ENCODE measurements around the gene TAF15.

The TAF15 gene

GRCh38 chr17:35808962-35809854, at the start of gene TAF15:
TSS of gene TAF15 (plus strand) at chr17:35809484. CDS start at chr17:35809570, 86 bp downstream.
- peak; percentile 94 for DNase-seq

GRCh38 chr17:35760587-35760986, 48.7 kb upstream of the TAF15 start, which contains the start of gene C17orf50:
TSS of gene C17orf50 (plus strand) at chr17:35760887. CDS start at chr17:35760942, 55 bp downstream.
- DNase-seq: no peak

DNA sequence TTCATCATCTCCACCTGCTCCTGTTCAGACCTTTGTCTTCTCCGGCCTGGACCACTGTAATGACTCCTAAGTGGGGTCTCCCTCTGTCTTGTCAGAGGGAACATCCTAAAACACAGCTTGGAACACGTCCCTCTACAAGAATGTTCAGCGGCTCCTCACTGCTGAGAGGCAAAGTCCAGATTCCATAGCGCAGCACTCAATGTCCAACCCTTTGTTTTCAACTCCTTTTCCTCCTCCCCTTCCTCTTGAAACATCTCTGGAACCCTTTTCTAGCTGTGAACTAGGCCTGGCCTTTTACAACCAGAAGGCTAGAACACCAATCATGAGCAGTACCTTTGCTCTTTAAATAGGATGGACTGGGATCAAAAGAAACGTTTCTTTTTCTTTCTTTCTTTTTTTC, 47.7 kb upstream of the TAF15 start:
- no peak for DNase-seq

DNA sequence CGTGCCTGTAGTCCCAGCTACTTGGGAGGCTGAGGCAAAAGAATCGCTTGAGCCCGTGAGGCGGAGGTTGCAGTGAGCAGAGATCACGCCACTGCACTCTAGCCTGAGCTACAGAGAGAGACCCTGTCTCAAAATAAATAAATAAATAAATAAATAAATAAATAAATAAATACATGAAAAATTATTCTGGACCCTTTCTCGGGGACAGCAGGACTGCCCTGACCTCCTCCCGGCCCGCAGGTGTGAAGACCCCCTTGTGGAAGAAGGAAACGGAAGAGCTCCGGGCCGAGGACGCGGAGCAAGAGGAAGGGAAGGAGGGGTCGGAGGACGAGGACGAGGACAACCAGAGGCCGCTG, 45.5 kb upstream of the TAF15 start:
- no peak for DNase-seq

GRCh38 chr17:35764123-35764991, 44.9 kb upstream of the TAF15 start:
- DNase-seq: peak; percentile 84

GRCh38 chr17:35765086-35765710, 44.1 kb upstream of the TAF15 start:
- DNase-seq: no peak

GRCh38 chr17:35765756-35766488, 43.4 kb upstream of the TAF15 start:
- DNase-seq: no peak

DNA sequence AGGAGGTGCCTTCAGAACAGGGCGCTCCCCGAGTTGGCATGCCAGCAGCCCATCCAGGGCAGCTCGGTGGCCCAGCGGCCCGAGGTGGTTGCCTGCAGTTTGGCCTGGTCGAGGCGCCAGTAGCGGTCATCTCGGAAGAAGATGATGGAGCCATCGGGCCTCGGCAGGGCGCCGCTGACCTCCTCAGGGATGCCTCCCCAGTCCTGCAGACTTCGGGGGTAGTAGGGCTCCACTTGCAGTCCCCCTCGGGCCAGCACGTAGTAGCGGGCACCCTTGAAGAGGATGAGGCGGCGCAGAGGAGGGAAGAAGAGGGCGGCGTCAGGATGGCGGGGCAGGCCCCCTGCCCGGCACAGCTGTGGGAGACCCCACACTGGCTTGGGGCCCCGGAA, 42.8 kb upstream of the TAF15 start:
- DNase-seq: no peak

DNA sequence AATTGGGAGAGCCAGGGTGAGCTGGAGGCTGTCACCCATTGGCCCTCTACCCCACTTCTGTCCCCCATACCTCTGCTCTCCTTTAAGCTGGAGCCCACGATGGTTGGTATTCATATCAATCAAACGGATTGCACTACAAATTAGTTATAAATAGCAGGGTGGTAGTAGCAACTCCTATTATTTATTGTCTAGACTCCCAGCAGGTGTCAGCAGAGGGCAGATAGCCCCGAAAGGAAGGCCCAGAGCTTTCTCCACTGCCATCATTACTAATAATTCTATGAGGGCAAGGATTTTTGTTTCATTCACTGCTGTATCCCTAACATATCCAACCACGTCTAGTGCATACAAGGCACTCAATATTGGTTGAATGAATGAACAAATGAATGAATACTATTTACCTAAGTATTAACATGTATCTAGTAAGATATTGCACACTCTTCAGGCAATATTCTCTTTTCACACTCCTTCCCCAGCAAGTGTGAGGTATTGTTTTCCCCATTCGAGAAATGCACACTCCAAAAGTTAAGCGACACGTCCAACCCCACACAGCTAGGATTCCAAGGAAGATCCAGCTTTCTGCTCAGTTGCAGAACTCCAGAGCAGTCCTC, 42.3 kb upstream of the TAF15 start:
- no peak for DNase-seq

- DNase-seq: no peak
These were observed 40.5 kb upstream of the TAF15 start for GRCh38 chr17:35768797-35769196.

DNA sequence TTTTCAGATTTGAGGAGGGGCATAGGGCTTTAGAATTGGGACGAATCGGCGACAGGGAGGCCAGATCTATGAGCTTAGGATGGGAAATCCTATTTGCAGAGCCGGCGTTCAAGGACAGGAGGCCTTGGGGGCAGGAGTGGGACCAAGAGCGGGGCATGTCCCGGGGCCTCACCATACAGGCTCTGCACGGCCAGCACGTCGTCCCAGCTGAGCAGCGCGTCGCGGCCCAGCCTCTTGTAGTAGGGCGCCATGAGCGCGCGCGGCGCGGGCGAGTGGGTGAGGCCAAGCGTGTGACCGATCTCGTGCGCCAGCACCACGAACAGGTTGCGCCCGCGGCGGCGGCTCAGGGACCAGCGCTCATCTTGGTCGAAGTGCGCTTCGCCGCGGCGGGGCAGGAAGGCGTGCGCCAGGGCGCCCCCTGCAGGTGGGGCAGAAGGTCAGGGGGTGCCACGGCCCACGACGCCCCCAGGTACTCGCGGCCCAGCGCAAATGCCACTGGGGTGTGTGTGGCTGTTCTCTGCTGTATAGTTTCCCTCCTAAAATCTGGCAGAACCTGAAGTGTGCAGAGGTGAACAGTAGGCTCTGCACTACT, 39.3 kb upstream of the TAF15 start:
- DNase-seq: no peak

DNA sequence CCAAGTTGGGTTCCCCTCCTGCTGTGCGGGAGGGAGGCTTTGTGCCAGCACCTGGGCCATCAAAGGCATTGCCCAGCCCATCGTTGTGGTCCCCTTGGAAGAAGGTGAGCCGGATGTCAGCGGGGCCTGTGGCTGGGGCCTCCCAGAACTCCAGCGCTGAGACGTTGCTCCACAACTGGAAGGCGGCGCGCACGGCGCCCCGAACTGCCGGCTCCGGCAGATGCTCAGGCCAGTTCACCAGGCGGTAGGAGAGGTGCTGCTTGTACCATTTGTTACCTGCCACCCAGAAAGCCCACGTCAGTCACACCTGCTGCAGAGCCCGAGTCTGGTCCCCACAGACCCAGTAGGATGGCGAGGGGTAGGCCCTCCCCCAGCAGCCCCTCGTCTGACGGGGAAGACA, 36.2 kb upstream of the TAF15 start:
- DNase-seq: no peak

- DNase-seq: no peak
These were observed 35.4 kb upstream of the TAF15 start for GRCh38 chr17:35773679-35774425.

DNA sequence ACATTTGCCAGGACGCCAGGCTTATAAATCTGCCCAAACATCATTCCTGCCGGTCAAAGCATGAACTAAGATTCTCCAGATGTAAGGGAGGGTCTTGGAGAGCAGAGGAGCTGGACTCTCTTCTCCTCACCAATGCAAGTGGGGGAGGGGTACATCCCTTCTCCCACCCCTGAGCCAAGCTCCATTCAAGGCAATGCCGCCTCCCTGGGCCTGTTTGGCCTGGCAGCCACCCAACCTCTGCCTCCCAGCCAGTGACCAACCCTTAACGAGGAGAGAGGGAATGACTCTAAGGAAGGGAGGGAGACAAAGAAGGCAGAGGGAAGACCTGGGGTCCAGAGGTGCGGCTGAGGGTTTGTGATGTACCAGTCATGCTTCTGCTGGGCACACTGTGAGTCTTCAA, 34.8 kb upstream of the TAF15 start:
- DNase-seq: no peak

DNA sequence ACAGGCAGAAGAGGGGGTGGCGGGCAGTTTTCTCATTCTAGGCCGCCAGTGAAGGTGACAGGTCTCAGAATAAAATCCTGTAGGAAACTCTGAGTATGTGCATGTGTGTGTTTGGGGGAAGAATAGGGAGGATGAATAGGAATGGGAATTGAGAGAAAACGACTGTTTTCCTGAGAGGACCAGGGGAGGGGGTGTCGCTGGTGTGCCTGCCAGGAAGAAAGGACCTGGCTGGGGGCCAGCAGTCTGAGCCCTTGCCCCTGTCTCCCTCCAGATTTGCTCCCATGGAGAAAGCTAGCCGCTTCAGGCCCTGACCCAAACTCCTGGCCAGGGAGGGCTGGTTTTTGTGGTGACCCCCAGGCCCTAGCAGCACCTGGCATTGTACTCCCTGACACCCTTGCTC, 34.2 kb upstream of the TAF15 start:
- DNase-seq: no peak

GRCh38 chr17:35775583-35775982, 33.7 kb upstream of the TAF15 start:
- DNase-seq: no peak

DNA sequence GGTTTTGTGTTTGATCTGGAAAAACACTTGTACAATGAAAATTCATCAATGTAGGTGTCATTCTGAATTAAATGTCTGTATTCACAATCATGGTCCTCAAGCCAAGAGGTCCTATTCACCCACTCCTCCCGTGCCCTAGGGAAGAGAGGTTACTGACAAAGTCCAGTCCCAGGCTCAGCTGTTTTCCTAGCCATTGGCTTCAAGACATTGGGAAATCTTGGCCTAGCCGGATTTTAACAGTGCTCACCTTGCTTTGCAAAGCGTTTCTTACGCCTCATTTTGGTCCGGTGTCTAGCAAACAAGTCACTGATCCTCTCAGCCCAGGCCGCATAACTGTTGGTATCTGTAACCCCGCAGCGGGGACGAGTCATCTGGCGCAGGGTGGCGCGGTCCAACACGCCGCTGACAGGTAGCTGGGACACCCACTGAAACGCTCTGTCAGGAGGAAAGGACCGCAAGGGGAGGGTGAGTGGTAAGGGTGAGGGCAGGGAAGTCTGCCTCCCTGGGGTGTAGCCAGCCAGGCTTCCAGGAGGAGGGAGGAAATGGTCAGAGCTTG, 30.6 kb upstream of the TAF15 start:
- DNase-seq: no peak

GRCh38 chr17:35780950-35781349, 28.3 kb upstream of the TAF15 start:
- no peak for DNase-seq

- no peak for DNase-seq
These were observed 24.4 kb upstream of the TAF15 start for GRCh38 chr17:35784895-35785294.

DNA sequence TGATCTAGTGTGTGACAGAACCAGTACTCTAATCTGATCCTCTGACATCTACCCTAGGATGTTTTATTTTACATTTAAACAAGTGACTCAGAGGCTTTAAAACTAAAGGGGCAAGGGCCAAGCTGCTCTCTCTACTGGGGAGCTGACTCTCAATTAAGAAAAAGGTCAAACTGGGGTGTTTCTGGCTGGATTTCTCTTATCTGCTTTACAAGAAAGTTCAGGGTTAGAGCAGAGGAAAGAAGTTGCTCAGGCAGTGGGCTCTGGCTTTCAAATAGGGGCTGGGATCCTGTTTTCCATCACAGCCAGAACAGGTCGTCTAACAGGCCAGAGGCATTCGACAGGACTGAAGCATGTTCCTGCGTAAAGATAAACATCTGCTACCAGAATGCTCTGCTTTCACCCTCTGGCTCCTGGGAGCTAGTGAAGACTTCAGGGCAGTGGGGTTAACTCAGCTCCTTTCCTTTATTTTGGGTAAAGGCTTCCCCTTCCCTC, 22.3 kb upstream of the TAF15 start:
- DNase-seq: no peak
